CD4-positive, alpha-beta T cell treated with Interleukin-17A for 1 hour (primary cell): ENCODE measurements around the gene SPTAN1.
"Not testable (repeated sequence)": the region's sequence is repeated elsewhere in the genome, so short reads cannot be mapped to it uniquely, and the experiment has no call there.

Source experiments
- DNase-seq: peaks from one replicate; pipeline ENCODE4 v3.0.0-alpha.2; 2020

The SPTAN1 gene

GRCh38 chr9:128552153-128552743, at the start of gene SPTAN1:
SPTAN1 (plus strand) TSS chr9:128552587; CDS start chr9:128566741, 14,154 bp downstream.
- DNase-seq, result peak; percentile 96

- not testable (repeated sequence) for DNase-seq
Observed at GRCh38 chr9:128503415-128503825, 49.0 kb upstream of the SPTAN1 start.

- DNase-seq, result no peak
Observed at GRCh38 chr9:128503870-128504269, 48.5 kb upstream of the SPTAN1 start.

- peak; percentile 95 for DNase-seq
Observed at GRCh38 chr9:128504485-128505413, 47.6 kb upstream of the SPTAN1 start, which contains the start of gene GLE1. GLE1 (plus strand) TSS chr9:128504719; CDS start chr9:128504806, 87 bp downstream.

GRCh38 chr9:128505414-128505765, 47.0 kb upstream of the SPTAN1 start:
- DNase-seq, result no peak

- not testable (repeated sequence) for DNase-seq
Observed at GRCh38 chr9:128505906-128506305, 46.5 kb upstream of the SPTAN1 start.

- no peak for DNase-seq
Observed at GRCh38 chr9:128512820-128513219, 39.6 kb upstream of the SPTAN1 start.

GRCh38 chr9:128521956-128522355, 30.4 kb upstream of the SPTAN1 start:
- DNase-seq, result no peak

GRCh38 chr9:128523199-128523925, 29.0 kb upstream of the SPTAN1 start:
- DNase-seq, result no peak

GRCh38 chr9:128526720-128527119, 25.7 kb upstream of the SPTAN1 start:
- no peak for DNase-seq

- no peak for DNase-seq
Observed at GRCh38 chr9:128528445-128529160, 23.8 kb upstream of the SPTAN1 start.

GRCh38 chr9:128529191-128529590, 23.2 kb upstream of the SPTAN1 start:
- DNase-seq, result no peak

GRCh38 chr9:128532581-128532980, 19.8 kb upstream of the SPTAN1 start:
- no peak for DNase-seq

- no peak for DNase-seq
Observed at GRCh38 chr9:128540634-128541360, 11.6 kb upstream of the SPTAN1 start.

GRCh38 chr9:128546504-128546903, 5.9 kb upstream of the SPTAN1 start:
- DNase-seq, result no peak

GRCh38 chr9:128548876-128549275, 3.5 kb upstream of the SPTAN1 start:
- DNase-seq, result no peak

GRCh38 chr9:128550226-128550625, 2.2 kb upstream of the SPTAN1 start:
- DNase-seq, result peak; percentile 37

GRCh38 chr9:128550770-128551656, 1.4 kb upstream of the SPTAN1 start:
- no peak for DNase-seq

- no peak for DNase-seq
Observed at GRCh38 chr9:128551657-128552152, 682 bp upstream of the SPTAN1 start.

GRCh38 chr9:128552744-128553440, 505 bp downstream of the SPTAN1 start:
- DNase-seq, result no peak
